Medulla oblongata (tissue), 1 donor: ENCODE results near the gene MROH7.

Source experiments
- DNase-seq: peaks from one replicate; pipeline ENCODE4 v3.0.0-alpha.2; 2015; ENCODE audit errors: extremely low spot score

The MROH7 gene

DNA sequence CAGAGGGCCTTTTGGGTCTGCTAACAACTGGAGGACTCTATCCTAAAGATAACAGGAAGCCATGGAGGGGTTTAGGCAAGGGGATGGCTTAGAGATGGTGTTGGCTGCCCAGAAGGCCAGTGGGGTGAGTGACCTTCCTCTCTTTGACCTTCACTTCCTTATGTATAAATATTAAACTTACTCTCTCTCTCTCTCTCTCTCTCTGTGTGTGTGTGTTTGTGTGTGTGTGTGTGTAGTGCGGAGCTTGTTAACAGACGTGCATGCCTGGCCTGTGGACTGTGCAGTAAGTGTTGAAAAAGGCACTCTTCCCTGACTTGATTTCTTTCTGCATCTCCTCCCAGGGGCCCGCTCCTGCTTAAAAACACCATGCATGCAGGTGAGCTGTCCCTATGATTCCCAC is 10.0 kb downstream of the MROH7 start:
- DNase-seq = no peak

DNA sequence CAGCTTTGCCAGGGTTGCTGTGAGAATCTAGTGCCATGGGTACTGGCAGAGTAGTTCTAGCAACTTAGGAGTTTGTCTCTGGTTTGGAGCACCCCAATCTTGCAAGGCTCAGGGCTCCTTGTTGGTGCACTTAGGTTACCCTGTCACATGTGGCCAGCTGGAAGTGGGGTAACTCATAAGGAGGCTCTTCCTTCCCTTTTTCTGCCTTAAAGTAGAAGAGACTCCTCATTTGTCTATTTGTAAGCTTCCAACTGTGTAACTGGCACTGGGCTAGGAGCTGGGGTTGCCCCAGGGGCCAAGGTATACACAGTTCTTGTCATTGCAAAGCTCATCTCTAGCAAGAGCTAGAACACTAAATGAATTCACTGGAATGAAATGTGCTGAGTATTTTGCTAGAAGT is 10.6 kb downstream of the MROH7 start:
- DNase-seq = no peak

DNA sequence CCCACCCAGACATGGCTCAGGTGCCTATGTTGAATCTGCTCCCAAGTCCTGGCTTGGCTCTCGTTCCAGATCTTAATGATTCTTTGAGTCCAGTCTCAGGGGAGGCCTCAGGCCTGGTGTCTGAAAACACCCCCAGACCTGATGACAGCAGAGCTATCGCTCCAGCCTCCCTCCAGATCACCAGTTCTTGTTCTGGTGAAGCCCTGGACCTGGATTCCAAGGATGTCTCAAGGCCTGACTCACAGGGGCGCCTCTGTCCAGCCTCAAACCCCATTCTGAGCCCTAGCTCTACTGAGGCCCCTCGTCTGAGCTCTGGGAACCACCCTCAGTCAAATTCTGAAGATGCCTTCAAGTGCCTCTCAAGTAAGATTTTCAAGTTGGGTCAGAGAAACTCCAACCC is 11.4 kb downstream of the MROH7 start:
- no peak for DNase-seq

DNA sequence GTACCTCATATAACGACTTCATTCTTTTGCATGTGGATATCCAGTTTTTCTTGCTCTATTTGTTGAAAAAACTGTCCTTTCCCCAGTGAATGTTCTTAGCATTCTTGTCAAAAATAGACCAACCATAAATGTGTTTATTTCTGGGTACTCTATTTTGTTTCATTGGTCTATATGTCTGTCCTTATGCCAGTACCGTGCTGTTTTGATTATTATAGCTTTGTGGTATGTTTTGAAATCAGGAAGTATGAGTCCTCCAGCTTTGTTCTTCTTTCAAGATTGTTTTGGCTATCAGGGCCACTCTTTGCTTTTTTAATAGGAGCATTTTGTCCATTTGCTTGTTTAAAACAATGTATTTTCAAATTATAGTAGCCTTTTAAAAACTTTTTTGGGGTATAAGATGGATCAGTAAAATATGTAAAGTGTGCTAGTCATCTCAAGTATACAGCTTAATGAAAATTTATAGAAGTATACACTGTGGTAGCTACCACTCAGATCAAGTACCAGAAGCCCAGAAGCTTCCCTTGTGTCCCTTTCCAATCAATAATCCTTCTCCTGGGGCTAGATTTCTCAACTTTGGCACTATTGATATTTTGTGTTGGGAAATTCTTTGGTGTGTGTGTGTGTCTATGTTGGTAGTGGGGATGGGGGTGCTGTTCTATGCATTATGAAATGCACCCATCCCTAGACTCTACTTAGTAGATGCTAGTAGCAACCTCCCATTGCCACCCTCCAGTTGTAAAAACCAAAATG is 16.8 kb downstream of the MROH7 start:
- no peak for DNase-seq

DNA sequence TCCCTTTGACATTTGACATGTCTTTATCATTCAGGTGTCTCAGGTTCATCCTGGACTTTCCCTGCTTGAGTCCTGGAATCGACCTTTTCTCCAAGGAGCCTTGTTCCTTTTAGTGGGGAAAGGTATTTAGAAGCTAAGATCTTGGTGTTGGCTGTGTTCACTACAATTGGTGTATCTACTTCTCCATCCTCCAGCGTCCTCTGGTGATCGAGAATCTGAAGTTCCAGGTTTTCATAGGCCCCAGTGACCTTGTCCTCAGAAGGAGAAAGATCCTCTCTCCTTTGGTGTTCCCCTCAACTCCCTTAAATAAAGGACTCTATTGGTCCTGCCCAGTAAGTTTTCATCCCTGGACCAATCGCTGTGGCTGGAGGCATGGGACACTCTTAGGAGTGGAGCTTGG is 22.1 kb downstream of the MROH7 start:
- no peak for DNase-seq

DNA sequence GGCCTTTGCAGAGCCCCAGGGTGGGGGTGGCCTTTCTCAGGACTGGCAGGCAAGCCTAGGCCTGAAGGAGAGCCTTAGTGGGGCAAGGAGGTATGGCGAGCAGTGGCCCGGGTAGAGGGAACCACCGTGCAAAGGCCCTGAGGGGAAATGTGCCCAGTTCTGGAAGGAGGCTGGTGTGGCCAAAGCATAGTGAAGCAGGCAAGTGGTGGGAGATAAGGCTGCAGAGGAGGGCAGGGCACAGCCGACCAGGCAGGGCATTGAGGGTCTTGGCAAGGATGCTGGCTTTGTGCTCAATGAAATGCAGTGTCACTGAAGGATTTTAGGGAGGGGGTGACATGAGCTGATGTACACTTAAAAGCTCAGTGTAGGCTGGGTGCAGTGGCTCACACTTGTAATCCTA is 22.8 kb downstream of the MROH7 start:
- DNase-seq = no peak

DNA sequence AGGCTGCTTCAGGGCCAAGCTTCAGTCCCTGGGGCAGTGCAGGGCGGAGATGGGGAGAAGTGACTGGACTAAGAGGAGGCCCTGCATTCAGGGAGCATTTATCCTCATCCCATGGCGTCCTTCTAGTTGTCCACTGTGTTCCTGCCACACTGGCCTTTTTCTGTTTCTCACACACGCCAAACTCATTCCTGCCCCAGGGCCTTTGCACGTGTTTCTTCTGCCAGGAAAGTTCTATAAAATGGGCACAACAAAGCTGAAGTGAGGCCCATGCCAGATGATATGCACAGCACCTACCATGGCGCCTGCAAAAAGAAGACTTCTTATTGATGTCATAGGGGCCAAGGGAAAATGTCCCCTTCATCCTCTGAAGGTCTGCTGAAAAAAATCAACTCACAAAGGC is 24.3 kb downstream of the MROH7 start:
- no peak for DNase-seq

DNA sequence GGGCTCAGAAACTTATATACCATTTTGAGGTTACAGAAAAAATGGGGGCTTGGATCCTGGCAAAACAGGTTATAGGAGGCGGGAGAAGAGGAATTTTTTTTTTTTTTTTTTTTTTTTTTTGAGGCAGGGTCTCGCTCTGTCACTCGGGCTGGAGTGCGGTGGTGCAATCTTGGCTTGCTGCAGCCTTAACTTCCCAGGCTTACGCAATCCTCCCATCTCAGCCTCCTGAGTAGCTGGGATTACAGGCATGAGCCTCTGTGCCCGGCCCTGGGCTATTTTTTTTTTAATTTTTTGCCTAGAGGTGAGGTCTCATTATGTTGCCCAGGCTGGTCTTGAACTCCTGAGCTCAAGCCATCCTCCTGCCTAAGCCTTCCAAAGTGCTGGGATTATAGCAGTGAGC is 24.7 kb downstream of the MROH7 start:
- DNase-seq = no peak

DNA sequence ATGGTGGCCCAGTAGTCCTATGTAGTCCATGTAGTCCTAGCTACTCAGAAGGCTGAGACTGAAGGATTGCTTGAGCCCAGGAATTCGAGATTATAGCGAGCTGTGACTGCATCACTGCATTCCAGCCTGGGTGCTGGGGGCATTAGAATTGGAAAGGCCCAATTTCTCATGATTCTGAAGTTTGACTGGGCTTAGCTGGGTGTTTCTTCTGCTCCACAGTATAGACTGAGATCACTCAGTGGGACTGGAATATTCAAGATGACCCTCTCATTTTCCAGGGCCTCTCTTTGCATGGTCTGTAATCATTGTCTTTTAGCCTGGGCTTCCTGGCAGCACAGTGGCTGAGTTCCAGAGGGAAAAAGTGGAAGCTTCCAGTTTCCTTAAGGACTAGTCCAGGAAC is 26.2 kb downstream of the MROH7 start:
- DNase-seq = no peak

DNA sequence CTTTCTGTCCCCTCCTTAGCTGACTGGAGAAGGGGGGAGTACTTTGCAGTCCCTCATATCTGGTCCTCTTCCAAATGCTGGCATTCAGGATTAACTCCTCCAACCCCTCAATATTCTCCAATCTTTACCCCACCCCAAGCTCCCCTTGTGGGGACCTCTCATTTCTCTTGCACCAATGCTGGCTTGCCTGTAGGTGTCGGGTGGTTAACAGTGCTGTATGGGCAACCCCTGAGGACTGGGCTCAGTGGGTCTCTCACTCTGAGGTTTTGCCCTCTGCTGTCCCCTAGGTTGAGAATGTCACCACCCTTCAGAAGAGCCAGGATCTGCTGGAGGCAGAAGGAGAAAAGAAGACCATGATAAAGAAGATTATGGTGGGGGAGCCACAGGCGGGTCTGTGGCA is 27.0 kb downstream of the MROH7 start:
- DNase-seq = no peak

DNA sequence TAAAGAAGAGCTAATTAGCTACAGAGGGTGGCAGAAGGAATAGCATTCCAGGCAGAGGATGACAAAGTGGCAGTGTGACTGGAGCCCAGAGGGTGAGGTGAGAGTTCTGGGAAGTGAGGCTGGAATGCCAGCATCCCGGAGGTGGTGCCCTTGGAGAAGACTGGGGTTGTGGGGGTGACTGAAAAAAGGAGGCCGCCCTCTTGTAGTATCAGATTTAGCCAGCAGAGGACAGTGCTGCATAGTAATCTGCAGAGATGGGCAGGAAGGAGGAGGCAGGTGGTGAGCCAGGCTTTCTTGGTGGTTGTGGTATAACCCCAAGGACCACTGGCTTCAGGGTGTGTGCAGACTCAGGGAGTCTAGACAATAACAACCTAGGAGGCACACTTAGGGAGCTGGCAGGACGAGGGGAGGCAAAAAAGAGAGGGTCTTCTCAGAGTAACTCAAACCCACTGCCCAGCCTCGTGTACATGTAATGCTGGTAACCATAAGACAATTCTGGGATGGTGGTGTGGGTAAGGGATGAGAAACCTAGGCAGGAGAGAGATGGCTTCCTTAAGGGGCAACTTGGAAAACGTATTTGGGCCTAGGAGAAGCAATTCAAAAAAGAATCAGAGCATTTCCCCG is 30.5 kb downstream of the MROH7 start:
- no peak for DNase-seq

DNA sequence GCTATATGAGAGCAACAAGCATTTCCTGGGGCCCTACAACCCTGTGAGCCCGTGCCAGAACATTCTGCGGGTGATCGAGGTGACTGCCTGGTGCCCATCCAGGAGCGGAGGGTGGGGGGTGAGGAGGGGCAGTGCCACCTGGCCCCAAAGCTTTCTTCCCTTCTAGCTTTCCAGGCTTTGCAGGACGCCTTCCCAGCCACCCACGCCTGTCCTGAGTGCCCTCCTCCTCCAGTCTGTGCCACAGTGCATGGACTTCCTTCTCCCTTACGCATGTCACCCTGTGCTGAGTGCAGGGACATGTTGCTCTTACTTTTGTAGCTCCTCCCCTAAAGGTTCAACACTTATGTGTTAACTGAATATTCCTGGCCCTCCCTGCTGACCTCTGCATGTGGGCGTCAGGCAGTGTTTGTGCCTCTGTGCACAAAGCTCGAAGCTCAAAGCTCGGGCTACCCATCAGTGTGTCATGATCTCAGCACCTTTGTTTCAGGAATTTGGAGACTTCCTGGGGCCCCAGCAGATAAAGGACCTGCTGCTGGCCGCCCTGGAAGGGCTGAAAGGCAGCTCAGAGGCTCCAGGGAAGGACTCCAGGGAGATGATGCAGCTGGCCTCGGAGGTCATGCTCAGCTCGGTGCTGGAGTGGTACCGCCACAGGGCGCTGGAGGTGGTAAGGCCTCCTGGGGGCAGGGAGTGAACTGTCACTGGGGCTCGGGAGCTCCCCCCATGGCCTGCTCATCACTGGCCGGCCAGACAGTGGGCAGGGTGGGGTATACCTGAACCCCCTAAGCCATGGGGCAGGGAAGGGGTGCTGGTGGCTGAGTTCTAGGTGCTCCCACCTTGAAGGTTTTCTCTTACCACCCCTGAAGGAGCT is 37.4 kb downstream of the MROH7 start:
- DNase-seq = no peak

DNA sequence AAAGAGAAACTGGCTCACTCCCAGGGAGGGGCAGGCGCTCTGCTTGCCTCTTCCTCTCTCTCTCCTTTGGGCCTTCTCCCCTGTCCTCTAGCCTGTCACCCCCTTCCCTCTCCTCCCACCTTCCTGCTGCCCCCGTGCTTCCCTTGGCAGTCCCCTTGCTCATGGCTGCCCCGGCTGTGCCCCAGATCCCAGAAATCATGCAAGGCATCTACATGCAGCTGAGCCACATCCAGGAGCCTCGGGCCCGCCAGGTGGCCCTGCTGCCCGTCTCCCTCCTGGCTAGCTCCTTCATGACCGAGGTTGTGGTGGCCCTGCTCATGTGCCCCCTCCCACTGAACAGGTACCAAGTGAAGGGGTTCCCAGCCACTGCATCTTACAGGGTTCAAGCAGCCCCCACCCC is 38.1 kb downstream of the MROH7 start:
- no peak for DNase-seq

DNA sequence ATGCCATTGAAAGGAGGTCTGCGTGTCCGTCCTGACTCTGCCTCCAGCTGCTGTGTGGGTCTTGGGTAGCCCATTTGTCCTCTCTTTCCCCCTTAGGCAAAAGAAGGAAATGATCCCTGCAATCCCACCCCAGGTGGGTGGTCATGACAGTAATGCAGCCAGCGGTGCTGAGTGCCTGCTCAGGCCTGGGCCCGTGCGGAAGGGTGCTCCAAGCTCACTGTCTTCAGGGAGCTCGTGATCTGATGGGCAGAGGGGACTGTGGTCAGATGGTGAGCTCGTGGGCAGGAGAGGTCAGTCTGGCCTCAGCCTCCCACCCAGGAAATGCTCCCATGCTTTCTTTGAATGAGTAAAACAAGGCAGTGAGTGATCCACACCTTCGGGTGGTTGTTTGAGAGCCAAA is 38.8 kb downstream of the MROH7 start:
- no peak for DNase-seq

DNA sequence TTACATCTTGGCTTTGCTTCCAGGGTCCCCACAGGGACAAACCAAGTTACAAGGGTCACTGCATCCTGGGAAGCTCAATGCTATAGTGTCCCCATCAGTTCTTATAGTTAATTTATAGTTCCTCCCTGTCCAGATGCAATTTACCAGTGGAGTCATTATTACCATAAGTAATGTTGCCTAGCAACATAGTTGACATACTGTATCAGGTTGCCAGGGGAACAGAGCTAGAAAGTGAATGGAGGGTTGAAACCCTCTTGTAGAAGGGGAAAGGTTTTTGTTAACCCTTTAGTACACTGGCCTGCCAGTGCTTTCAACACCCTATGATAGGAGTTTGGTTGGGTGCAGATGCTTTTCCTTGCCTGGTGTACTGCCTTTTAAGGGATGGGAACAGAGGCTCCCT is 39.8 kb downstream of the MROH7 start:
- DNase-seq = no peak

DNA sequence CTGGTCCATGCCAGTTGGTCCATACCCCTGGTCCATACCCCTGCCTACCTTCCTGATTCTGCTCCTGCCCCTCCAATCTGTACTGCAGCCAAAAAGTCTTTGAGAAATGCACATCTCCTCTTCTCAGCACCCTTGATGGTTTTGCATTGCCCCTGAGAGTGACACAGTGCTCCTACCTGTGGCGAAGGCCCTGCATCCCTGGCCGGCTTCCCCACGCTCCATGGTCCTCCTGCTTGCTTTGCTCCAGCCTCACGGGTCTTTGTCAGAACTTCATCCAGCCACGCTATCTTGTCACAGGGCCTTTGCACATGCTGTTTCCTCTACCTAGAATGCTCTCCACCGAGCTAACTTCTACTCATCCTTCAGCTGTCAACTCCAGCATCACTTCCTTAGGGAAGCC is 41.9 kb downstream of the MROH7 start:
- no peak for DNase-seq

DNA sequence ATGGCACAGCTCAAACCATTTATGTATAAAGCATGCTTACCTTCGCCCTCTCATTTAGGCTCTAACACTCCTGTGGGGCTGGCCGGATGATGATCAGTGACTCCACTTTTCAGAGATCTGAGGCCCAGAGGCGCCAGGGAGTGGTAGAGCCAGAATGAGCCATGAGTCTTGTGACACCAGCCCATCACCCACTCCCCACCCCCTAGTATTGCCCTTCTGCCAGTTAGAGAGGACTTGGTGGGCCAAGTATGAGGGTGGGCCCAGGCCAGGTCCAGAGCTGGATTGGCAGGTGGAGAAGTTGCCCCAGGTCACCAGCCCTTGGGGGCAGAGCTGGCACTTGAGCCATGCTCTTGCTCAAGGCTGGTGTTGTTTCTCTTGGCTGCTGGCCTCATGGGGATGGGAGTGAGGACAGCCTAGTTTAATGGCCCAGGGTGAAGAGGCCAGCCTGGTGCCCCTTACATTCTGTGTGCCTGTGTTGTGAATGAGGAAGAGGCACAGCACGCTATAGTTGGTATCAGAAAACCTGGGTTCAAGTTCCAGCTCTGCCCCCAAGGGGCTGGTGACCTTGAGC is 43.8 kb downstream of the MROH7 start:
- DNase-seq = peak; percentile 9

DNA sequence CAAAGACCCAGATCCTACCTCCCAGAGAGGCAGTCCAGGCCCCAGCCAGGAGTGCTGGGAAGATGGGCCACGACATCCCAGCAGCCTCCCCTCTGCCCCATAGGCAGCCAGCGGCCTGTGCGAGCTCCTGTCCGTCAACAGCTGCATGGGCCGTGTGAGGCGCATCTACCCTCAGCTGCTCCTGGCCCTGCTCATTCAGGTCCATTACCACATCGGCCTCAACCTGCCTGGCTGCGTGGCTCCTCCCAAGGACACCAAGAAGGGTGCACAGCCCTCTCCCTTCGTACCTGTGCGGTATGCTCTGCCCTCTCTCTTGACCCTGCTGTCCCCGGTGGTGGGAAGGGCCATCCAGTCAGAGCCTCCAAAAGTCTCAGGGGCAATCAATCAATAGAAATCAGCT is 44.6 kb downstream of the MROH7 start:
- DNase-seq = no peak

DNA sequence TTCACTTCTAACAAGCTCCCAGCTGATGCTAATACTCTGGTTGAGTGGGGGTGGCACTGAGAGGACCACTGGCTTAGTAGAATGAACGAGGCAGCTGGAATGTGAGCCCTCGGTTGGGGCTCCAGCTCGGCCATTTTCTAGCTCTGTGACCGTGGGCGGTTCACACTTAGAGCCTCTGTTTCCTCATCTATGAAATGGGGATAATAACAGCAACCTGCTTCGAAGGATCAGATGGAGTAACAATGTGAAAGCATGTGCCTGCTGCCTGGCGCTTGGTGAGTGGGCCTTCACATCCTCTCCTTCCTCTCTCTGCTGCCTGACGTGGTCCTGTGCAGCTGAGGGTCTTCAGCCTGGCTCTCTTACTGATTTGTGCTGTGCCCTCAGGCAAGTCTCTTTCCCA is 53.2 kb downstream of the MROH7 start:
- no peak for DNase-seq

DNA sequence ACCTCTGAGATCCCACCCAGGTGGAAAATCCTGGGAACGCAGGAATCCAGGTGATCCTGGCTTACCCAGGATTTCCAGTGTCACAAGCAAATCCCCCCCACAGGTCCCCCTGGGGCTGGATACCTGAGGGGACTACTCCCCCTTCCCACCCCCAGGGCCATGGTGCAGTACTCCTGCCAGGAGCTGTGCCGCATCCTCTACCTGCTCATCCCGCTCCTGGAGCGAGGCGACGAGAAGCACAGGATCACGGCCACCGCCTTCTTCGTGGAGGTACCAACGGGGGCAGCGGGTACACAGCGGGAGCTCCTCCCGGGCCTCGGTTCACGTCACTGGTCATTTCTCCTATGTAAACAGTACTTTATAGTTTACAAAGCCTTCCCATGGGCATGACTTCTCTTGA is 53.6 kb downstream of the MROH7 start:
- DNase-seq = no peak

DNA sequence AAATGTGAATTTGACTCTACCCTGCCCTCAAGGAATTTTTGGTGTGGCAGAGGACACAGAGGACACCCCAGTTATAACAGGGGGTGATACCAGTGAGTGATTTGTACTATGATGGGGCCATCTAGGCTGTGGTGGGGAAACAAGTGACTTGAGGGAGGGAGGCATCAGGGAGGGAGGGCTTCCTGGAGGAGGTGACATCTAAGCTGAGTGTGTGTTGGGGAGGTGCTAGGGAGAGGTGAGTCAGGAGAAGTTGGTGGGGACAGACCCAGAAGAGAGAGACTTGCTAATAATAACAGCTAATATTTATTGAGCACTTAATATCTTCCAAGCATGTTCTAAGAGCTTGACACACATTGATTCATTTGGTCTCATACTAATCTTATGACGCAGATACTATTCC is 54.2 kb downstream of the MROH7 start:
- no peak for DNase-seq

DNA sequence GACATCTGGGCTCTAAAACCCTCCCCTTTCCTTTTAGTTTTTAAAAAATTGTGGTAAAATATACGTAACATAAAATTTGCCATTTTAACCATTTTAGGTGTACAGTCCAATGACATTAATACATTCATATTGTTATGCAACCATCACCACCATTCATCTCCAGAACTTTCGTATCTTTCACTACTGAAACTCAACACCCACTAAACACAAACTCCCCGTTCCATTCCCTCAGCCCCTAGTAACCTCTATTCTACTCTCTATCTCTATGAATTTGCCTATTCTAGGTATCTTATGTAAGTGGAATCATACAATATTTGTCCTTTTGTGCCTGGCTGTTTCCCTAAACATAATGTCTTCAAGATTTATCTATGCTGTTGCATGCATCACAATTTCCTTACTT is 54.7 kb downstream of the MROH7 start:
- DNase-seq = no peak

DNA sequence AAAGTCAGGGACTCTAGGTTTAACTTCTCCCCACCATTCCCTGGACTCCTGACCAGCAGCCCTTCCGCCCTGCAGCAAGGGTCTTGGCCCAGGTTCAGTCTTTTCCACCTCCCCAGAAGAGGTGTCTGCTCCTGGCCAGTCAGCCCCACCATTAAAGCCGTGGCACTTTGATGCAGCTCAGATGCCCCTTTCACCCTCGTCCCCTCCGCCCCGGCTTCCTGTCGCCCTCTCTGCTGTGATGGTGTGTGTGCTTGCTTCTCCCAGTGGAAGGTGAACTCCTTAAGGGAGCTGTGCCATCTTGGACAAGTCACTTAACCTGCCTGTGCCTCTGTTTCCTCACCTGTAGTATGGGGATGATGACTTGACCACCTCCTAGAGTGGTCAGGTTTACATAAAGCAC is 56.3 kb downstream of the MROH7 start:
- DNase-seq = no peak
